ENCODE measurements around the gene TPPP3.

The TPPP3 gene

GRCh38 chr16:67423611-67424260, 30.4 kb upstream of the TPPP3 start:
- Histone ChIP-seq H3K27ac (ENCODE audit: low read length) (no peak overlapping the region), H3K36me3 (replicated peaks; ENCODE audit: low read depth, low read length) (no peaks in the 10 kb centered on the region), H4K20me1 (ENCODE audit: insufficient read depth, low read length) (no peaks in the 10 kb centered on the region), H2AFZ (ENCODE audit: low read depth, low read length) (no peak overlapping the region), H3K9me3 (ENCODE audit: insufficient read depth, low read length) (no peaks in the 10 kb centered on the region), H3K4me1 (ENCODE audit: low read length) (0 out of 2 replicates have a peak, but pooled peaks cover 2% of the 10 kb centered on the region), H3K9ac (ENCODE audit: low read length) (no peak overlapping the region), H3K4me2 (ENCODE audit: low read length) (no peak overlapping the region), H3K27me3 (ENCODE audit: low read depth, low read length) (peaks cover 25% of the 10 kb centered on the region), H3K79me2 (ENCODE audit: low read length) (no peaks in the 10 kb centered on the region), H3K4me3 (ENCODE audit: low read length) (no peak overlapping the region)
- TF ChIP-seq CTCF (IDR thresholded peaks at IDR 0.05; ENCODE audit: low read depth, low read length) (no peak), EZH2phosphoT487 (IDR thresholded peaks at IDR 0.05; ENCODE audit: low read depth) (no peak)

GRCh38 chr16:67423015-67423414, 29.7 kb upstream of the TPPP3 start:
- no peaks in the 10 kb centered on the region for H3K79me2 ChIP-seq (ENCODE audit: low read length)
- H3K4me3 ChIP-seq (ENCODE audit: low read length), result no peak overlapping the region
- H2AFZ ChIP-seq (ENCODE audit: low read depth, low read length), result no peak overlapping the region
- no peaks in the 10 kb centered on the region for H3K9me3 ChIP-seq (ENCODE audit: insufficient read depth, low read length)
- TF ChIP-seq EZH2phosphoT487 (IDR thresholded peaks at IDR 0.05; ENCODE audit: low read depth), result no peak
- no peak for TF ChIP-seq CTCF (IDR thresholded peaks at IDR 0.05; ENCODE audit: low read depth, low read length)
- no peak overlapping the region for H3K27ac ChIP-seq (ENCODE audit: low read length)
- no peak overlapping the region for H3K9ac ChIP-seq (ENCODE audit: low read length)
- H3K4me1 ChIP-seq (ENCODE audit: low read length), result 0 out of 2 replicates have a peak, but pooled peaks cover 2% of the 10 kb centered on the region
- no peaks in the 10 kb centered on the region for H3K36me3 ChIP-seq (replicated peaks; ENCODE audit: low read depth, low read length)
- no peaks in the 10 kb centered on the region for H4K20me1 ChIP-seq (ENCODE audit: insufficient read depth, low read length)
- H3K4me2 ChIP-seq (ENCODE audit: low read length), result no peak overlapping the region
- peaks cover 25% of the 10 kb centered on the region for H3K27me3 ChIP-seq (ENCODE audit: low read depth, low read length)

GRCh38 chr16:67421030-67421429, 27.7 kb upstream of the TPPP3 start:
- peaks cover 25% of the 10 kb centered on the region for H3K27me3 ChIP-seq (ENCODE audit: low read depth, low read length)
- no peaks in the 10 kb centered on the region for H4K20me1 ChIP-seq (ENCODE audit: insufficient read depth, low read length)
- no peaks in the 10 kb centered on the region for H3K79me2 ChIP-seq (ENCODE audit: low read length)
- H3K27ac ChIP-seq (ENCODE audit: low read length), result no peak overlapping the region
- peaks cover 6% of the 10 kb centered on the region; the same call in 1 of the 2 replicates for H3K4me1 ChIP-seq (ENCODE audit: low read length)
- H3K36me3 ChIP-seq (replicated peaks; ENCODE audit: low read depth, low read length), result no peaks in the 10 kb centered on the region
- H3K9me3 ChIP-seq (ENCODE audit: insufficient read depth, low read length), result no peaks in the 10 kb centered on the region
- no peak overlapping the region for H3K9ac ChIP-seq (ENCODE audit: low read length)
- no peak overlapping the region for H3K4me2 ChIP-seq (ENCODE audit: low read length)
- no peak overlapping the region for H2AFZ ChIP-seq (ENCODE audit: low read depth, low read length)
- no peak overlapping the region for H3K4me3 ChIP-seq (ENCODE audit: low read length)
- TF ChIP-seq EZH2phosphoT487 (IDR thresholded peaks at IDR 0.05; ENCODE audit: low read depth) (no peak), CTCF (IDR thresholded peaks at IDR 0.05; ENCODE audit: low read depth, low read length) (no peak)

GRCh38 chr16:67419931-67420330, 26.6 kb upstream of the TPPP3 start:
- Histone ChIP-seq H3K79me2 (ENCODE audit: low read length) (peaks cover 4% of the 10 kb centered on the region; the same call in 1 of the 2 replicates), H3K27ac (ENCODE audit: low read length) (no peak overlapping the region), H3K4me3 (ENCODE audit: low read length) (no peak overlapping the region), H3K9ac (ENCODE audit: low read length) (no peak overlapping the region), H3K27me3 (ENCODE audit: low read depth, low read length) (peaks cover 14% of the 10 kb centered on the region), H3K4me1 (ENCODE audit: low read length) (peaks cover 6% of the 10 kb centered on the region), H3K4me2 (ENCODE audit: low read length) (no peak overlapping the region), H4K20me1 (ENCODE audit: insufficient read depth, low read length) (no peaks in the 10 kb centered on the region), H3K36me3 (replicated peaks; ENCODE audit: low read depth, low read length) (no peaks in the 10 kb centered on the region), H3K9me3 (ENCODE audit: insufficient read depth, low read length) (no peaks in the 10 kb centered on the region), H2AFZ (ENCODE audit: low read depth, low read length) (no peak overlapping the region)
- TF ChIP-seq EZH2phosphoT487 (IDR thresholded peaks at IDR 0.05; ENCODE audit: low read depth) (no peak), CTCF (IDR thresholded peaks at IDR 0.05; ENCODE audit: low read depth, low read length) (no peak)
